MCF 10A (cell line): ENCODE results near the gene STK31. TPM values are rescaled to one million over a fixed set of nuclear protein-coding genes. Genes with fewer than 3 reads are reported as not detected.

ENCODE experiments used
- BruUV-seq: library from RNA; stranded (reverse); fragments of 400-500 nt; replicated peaks from 2 replicates; lab custom pipeline; 2021; lab: Mats Ljungman, UMichigan
- CTCF ChIA-PET: fragments of 300-600 bp; sonication (Branson Sonifier 250); formaldehyde crosslinking; extraction: SDS; loops from one replicate; lab custom pipeline; 2021; ENCODE audit warnings: antibody characterized with exemption, inconsistent platforms; lab: Yijun Ruan, JAX
- POLR2A ChIA-PET: fragments of 300-600, 350-650 bp; sonication (Branson Sonifier 250); formaldehyde crosslinking; extraction: SDS; loops from one replicate; lab custom pipeline; 2020; ENCODE audit warnings: antibody characterized with exemption, inconsistent platforms; lab: Yijun Ruan, JAX
- DNase-seq: peaks from one replicate; pipeline ENCODE4 v3.0.0-alpha.2; 2018; ENCODE audit not compliant: unreplicated experiment
- H3K27ac Mint-ChIP-seq: one replicate; pipeline ENCODE4 v1.8.0; 2022; ENCODE audit warnings: mild to moderate bottlenecking, low read depth, mixed read lengths; ENCODE audit not compliant: unreplicated experiment
- H3K27me3 Mint-ChIP-seq: one replicate; pipeline ENCODE4 v1.8.0; 2022; ENCODE audit warnings: mixed read lengths; ENCODE audit not compliant: insufficient read depth, unreplicated experiment
- H3K36me3 Mint-ChIP-seq: one replicate; pipeline ENCODE4 v1.8.0; 2022; ENCODE audit warnings: mild to moderate bottlenecking, moderate library complexity, mixed read lengths; ENCODE audit not compliant: insufficient read depth, unreplicated experiment
- H3K4me1 Mint-ChIP-seq: one replicate; pipeline ENCODE4 v1.8.0; 2022; ENCODE audit warnings: mixed read lengths; ENCODE audit not compliant: insufficient read depth, unreplicated experiment
- H3K4me3 Mint-ChIP-seq: one replicate; pipeline ENCODE4 v1.8.0; 2022; ENCODE audit warnings: mild to moderate bottlenecking, moderate library complexity, mixed read lengths; ENCODE audit not compliant: unreplicated experiment
- H3K9me3 Mint-ChIP-seq: one replicate; pipeline ENCODE4 v1.8.0; 2022; ENCODE audit warnings: mixed read lengths; ENCODE audit not compliant: unreplicated experiment
- intact Hi-C: fragments of 100-400 bp; cut with micrococcal nuclease; formaldehyde crosslinking; loops from 2 replicates; pipeline ENCODE4 v1.14.1; 2022
- total RNA-seq: library from RNA; stranded (reverse); gene quantifications from 2 replicates; pipeline ENCODE4 v1.2.3, GENCODE V29; 2022
- TF ChIP-seq, protein P1 (sequence below): fragments of 200-600 bp; IDR thresholded peaks from one replicate; pipeline ENCODE4 v1.8.0; 2022; ENCODE audit warnings: antibody characterized with exemption, mild to moderate bottlenecking; ENCODE audit not compliant: unreplicated experiment

The STK31 gene
- total RNA-seq, 1 experiment from 2014 or later = not detected

- Mint-ChIP-seq H3K9me3 (no peaks in the 10 kb centered on the region), H3K27ac (no peak overlapping the region), H3K36me3 (no peaks in the 10 kb centered on the region), H3K27me3 (no peaks in the 10 kb centered on the region), H3K4me1 (peaks cover 8% of the 10 kb centered on the region), H3K4me3 (no peak overlapping the region)
- TF ChIP-seq, protein P1, sequence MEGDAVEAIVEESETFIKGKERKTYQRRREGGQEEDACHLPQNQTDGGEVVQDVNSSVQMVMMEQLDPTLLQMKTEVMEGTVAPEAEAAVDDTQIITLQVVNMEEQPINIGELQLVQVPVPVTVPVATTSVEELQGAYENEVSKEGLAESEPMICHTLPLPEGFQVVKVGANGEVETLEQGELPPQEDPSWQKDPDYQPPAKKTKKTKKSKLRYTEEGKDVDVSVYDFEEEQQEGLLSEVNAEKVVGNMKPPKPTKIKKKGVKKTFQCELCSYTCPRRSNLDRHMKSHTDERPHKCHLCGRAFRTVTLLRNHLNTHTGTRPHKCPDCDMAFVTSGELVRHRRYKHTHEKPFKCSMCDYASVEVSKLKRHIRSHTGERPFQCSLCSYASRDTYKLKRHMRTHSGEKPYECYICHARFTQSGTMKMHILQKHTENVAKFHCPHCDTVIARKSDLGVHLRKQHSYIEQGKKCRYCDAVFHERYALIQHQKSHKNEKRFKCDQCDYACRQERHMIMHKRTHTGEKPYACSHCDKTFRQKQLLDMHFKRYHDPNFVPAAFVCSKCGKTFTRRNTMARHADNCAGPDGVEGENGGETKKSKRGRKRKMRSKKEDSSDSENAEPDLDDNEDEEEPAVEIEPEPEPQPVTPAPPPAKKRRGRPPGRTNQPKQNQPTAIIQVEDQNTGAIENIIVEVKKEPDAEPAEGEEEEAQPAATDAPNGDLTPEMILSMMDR = no peak
- POLR2A ChIA-PET = interaction anchor here (0.7 kb wide), 1 partner anchor 10 kb away, joined by 4 read pairs; no protein-coding TSS in a partner anchor
- CTCF ChIA-PET = interaction anchor here (1.4 kb wide), 1 partner anchor 11 kb away, joined by 3 read pairs; no protein-coding TSS in a partner anchor
- DNase-seq = no peak
- no TSS peak for BruUV-seq
- intact Hi-C loops = no loop called here
These were observed 16.8 kb upstream of the STK31 start for GRCh38 chr7:23693224-23693623.

DNA sequence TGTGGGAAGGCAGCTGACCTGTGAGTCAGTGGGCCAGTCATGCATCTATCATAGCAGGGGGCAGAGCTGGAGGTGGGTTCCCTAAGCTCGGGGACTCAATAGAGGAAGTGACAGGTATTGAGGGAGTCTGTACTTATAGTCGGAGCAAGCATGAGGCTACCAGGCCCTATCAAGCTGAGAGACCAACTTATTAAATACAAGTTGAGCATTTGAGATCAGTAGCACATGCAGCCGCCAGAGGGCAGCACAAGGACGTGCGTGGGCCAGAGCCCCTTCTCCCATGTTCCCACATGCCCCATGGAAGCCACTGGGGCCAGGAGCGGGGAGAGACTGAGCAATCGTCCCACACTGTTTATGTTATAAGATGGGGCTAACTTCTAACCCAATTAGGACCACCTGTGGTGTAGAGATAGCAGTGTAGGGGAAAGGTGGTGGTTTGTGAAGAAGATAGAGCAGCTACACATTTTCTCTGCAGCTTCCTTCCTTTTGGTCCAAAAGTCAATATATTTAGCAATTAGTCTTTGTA, 13.0 kb upstream of the STK31 start:
- intact Hi-C loops = no loop called here
- ChIA-PET POLR2A (interaction anchor here (0.5 to 0.6 kb wide), 2 partner anchors 132 to 611 kb away, joined by 3 read pairs; no protein-coding TSS in a partner anchor), CTCF (interaction anchor here (0.6 to 1.9 kb wide), 17 partner anchors 10 to 906 kb away, joined by 3 to 16 read pairs (median 4); partner anchors contain the start of gene STK31)
- TF ChIP-seq, protein P1 = peak; percentile 68
- Mint-ChIP-seq H3K27me3 (no peaks in the 10 kb centered on the region), H3K4me3 (no peak overlapping the region), H3K27ac (no peak overlapping the region), H3K9me3 (no peaks in the 10 kb centered on the region), H3K36me3 (no peaks in the 10 kb centered on the region), H3K4me1 (peaks cover 8% of the 10 kb centered on the region)
- peak; percentile 72 for DNase-seq
- BruUV-seq = no TSS peak

DNA sequence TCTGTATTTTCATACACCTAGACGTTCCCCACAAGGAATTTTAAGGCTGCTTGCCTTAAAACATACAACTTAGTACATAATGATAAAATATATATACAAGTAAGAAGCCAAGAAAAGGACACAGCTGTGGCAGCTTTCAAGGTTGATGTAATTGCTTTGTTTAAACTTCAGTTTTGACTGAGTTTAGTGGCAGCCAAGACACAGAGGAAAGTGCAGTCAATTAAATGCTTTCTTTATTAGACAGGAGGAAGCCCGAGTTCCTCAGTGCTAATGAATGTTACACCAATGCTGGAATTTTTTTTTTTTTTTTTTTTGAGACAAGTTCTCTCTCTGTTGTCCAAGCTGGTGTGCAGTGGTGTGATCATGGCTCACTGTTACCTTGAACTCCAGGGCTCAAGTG, 11.2 kb upstream of the STK31 start:
- intact Hi-C loops = no loop called here
- ChIA-PET POLR2A (no interaction called here), CTCF (interaction anchor here (0.6 to 1.5 kb wide), 6 partner anchors 16 to 162 kb away, joined by 3 to 6 read pairs (median 4); no protein-coding TSS in a partner anchor)
- no TSS peak for BruUV-seq
- TF ChIP-seq, protein P1 = no peak
- Mint-ChIP-seq H3K27me3 (no peaks in the 10 kb centered on the region), H3K36me3 (no peaks in the 10 kb centered on the region), H3K27ac (no peak overlapping the region), H3K9me3 (no peaks in the 10 kb centered on the region), H3K4me3 (no peak overlapping the region), H3K4me1 (peaks cover 8% of the 10 kb centered on the region)
- no peak for DNase-seq

GRCh38 chr7:23700046-23700445, 10.0 kb upstream of the STK31 start:
- DNase-seq = no peak
- H3K27me3 Mint-ChIP-seq = no peaks in the 10 kb centered on the region
- H3K4me3 Mint-ChIP-seq = no peak overlapping the region
- ChIA-PET CTCF (interaction anchor here (0.6 to 1.5 kb wide), 3 partner anchors 15 to 160 kb away, joined by 3 to 6 read pairs (median 3); no protein-coding TSS in a partner anchor), POLR2A (no interaction called here)
- no peak overlapping the region for H3K27ac Mint-ChIP-seq
- no peaks in the 10 kb centered on the region for H3K9me3 Mint-ChIP-seq
- no TSS peak for BruUV-seq
- H3K36me3 Mint-ChIP-seq = no peaks in the 10 kb centered on the region
- intact Hi-C loops = no loop called here
- TF ChIP-seq, protein P1 = no peak
- peaks cover 8% of the 10 kb centered on the region for H3K4me1 Mint-ChIP-seq
